GM18951 (cell line): ENCODE data around the gene MN1.

ENCODE experiments used
- POLR2A ChIP-seq: IDR thresholded peaks from 4 replicates; pipeline ENCODE4 v1.6.1; 2011; ENCODE audit warnings: mild to moderate bottlenecking; ENCODE audit not compliant: insufficient read length, insufficient read depth; ENCODE audit errors: extremely low read depth
- in situ Hi-C: fragments of 300-500 bp; cut with MboI; formaldehyde crosslinking; loops from one replicate; pipeline ENCODE4 v1.12.0; 2022; ENCODE audit warnings: low sequenced_read_pairs, mixed read lengths, inconsistent platforms; ENCODE audit not compliant: unreplicated experiment

MN1 gene

GRCh38 chr22:27764722-27765236, 36.8 kb downstream of the MN1 start:
- in situ Hi-C loops = no loop called here
- no peak for TF ChIP-seq POLR2A

DNA sequence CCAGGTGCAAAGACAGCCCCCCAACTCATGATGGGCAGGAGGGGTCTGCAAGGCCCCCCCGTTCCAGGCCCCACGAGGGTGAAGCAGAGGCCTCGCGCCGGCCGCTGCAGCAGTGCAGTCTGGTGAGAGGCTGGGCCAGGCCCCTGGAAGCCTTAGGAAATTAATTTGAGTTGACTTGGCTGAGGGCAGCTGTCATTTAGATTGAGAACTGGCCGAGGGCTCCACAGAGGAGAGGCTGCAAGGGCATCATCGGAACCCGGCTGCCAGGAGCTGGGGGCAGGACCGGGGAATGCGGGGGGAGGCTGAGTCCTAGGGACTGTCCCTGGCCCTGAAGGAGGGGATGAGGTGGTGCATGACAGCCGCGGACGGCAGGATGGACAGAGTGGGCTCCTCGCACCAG, 39.9 kb downstream of the MN1 start:
- TF ChIP-seq POLR2A = no peak
- in situ Hi-C loops = no loop called here

DNA sequence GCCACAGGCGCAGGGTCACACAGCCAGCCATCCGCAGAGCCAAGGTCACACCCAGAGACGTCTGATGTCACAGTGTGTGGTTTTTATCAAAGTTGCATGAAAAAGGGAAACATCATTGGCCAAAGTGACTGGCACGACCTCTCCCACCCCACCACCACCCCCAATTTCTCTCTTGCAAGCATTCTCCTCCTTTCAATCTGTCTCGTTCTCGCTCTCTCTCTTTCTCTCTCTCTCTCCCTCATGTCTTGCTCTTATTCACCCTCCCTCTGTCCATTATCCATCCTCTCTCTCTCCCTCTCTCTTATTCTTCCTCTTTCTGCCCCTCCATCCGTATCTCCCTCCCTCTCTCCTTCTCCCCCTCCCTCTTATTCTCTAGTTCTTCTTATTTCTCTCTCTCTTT, 40.6 kb downstream of the MN1 start:
- in situ Hi-C loops = no loop called here
- TF ChIP-seq POLR2A = no peak

DNA sequence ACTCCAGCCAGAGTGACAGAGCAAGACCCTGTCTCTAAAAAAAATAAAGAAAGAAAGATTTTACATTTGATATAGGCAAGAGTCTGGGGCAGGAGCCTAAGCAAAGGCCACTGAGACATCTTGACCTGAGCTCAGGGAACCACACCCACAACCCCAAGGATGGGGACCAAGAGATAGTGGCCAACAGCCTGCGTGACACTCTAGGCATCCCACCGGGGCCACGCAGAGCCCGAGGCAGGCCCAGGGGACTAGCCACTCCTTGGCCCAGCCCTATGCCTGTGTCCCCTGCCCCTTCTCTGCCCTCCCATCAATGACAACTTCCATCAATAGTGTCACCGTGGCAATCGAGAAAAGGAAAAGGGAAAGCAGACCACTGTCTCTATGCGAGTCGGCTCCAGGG, 41.1 kb downstream of the MN1 start:
- in situ Hi-C loops = no loop called here
- TF ChIP-seq POLR2A = no peak

DNA sequence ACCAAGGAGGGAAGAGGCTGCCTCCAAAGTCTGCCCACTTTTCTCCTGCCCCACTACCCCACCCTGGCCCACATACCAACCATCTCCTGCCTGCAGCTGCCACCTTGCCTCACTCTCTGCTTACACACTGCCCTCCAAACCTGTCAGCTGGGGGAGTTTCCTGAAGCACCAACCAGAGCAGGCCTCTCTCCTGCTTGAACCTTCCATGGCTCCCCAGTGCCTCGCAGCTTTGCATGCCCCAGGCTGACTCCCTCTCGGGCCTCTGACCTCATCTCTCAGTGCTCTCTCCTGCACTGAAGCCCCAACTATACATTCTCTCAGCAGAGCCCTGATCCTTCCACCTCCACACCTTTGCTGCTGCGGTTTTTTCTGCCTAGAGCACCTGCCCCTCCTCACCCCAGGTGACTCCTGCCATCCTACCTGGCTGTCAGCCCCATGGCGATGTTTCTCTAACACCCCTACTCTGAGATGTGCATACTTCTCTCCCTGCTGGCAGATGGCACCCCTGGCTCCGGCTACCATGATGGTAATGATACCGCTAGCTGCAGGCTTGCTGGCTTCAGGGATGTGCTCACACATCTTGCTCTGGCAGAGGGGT, 43.5 kb downstream of the MN1 start:
- in situ Hi-C loops = no loop called here

GRCh38 chr22:27756212-27756660, 45.3 kb downstream of the MN1 start:
- TF ChIP-seq POLR2A = no peak
- in situ Hi-C loops = no loop called here

More for the DNA sequence above, 43.5 kb downstream of the MN1 start:
- TF ChIP-seq POLR2A = no peak

DNA sequence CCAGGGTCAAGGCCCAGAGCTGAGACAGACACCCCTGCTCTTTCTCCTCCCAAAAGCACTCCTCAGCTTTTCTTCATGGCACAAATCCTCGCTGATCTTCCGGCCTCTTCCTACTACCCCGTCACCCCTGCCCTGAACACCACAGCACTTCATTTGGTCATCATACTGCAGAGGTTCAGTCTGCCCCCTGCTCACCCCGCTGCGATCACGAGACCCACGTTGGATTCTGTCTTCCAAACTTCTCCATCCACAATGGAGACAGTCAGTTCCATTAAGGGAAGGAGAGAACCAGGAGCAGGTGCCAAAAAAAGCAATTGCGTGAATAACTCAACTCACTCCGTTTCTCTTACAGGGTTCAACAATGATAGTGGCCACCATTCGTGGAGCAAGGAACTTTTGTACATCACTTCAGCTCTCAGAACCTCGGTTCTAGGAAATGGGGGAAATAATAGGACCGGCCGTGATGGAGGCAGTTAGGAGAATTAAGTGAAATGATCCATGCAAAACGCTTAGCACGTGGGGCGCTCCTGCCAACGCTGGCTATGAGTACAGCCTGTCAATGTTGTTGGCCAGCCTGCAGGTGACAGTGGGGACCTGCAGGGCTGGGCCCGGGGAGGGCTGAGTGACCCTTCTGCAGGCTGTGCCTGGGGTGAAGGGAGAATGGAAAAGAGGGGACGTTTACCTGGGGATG, 45.9 kb downstream of the MN1 start:
- TF ChIP-seq POLR2A = no peak
- in situ Hi-C loops = no loop called here

GRCh38 chr22:27754888-27755480, 46.6 kb downstream of the MN1 start:
- in situ Hi-C loops = no loop called here
- no peak for TF ChIP-seq POLR2A

DNA sequence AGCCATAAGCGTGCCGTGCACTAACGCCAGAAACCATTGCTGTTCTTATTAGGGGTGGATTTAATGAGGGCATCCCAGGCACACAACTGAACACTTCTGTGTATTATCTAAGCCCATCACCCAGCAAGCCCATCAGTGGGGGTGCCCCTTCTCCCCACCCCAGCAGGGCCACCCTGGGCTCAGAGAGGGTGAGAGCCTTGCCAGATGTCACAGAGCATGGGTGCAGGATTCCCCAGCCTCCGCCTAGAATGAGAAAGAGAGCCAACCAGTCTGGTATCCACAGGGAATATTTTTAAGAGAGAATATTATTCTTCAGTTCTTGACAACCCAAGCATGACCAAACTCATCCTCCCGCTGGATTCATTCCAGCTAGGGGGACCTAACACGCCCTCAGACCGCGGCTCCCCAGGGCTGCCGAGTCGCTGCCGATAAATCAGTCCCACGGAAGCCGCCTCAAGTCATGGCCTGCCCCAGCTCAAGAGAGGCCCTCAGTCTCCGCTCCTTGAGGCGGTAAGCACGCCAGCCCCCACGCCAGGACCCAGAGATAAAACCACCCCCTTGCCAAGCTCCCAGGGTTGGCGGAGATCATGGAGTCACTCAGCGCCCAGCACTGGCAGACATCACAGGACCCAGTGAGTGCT, 47.2 kb downstream of the MN1 start:
- TF ChIP-seq POLR2A = no peak
- in situ Hi-C loops = no loop called here

GRCh38 chr22:27752771-27753170, 48.8 kb downstream of the MN1 start:
- in situ Hi-C loops = no loop called here
- TF ChIP-seq POLR2A = no peak

DNA sequence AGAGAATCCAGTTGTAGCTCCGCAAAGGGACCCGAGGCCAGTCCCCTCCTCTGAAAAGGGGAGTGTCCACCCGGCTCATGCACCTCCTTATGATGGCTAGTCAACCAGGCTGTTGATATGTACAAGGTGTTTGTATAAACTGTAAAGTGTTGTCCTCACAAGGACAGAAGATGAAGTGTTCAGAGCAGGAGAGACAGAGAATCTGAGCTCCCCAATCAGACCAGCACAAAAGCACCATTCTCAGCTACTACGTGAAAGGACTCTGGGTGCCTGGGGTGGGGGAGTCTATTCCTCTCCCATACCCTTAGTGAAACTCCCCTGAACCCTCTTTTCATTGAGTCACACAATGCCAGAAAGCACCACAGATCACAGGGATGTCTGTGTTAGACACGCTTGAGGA, 49.4 kb downstream of the MN1 start:
- TF ChIP-seq POLR2A = no peak
- in situ Hi-C loops = no loop called here

DNA sequence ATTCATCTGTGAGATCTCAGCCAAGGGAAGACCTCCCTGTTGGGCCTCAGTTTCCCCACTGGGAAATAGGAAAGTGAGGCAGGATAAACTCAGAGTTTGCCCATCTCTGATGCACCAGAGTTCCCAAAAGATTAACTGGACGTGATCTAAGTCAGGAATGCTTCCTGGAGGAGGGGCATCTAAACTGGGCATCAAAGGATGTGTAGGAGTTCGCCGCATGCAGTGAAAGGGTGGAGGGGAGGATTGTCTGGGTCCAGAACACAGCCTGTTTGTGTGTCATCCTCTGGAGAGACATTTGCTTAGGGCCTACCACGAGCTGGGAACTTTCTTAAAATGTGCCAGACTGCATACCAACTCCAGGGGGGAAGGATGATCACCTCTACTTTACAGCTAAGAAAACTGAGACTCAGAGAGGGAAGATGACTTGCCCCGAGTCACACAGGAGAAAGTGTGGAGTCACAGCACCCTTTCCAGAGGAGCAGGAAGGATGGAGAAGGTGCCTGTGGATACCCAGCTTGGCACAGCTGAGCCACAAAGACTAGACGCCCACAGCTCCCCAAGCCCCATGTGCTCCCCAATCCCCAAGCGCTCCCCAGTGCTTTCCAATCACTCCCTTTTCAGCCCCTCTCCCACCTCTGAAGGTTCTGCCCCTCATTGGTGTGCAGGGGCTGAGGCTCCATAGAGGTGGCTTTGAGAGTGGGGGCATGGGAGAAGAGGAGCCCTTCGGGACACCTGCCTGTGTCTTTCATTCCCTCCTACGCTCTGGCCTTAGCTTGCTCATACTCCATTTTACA, 50.1 kb downstream of the MN1 start:
- TF ChIP-seq POLR2A = no peak
- in situ Hi-C loops = no loop called here
